Activated naive CD4-positive, alpha-beta T cell treated with Interleukin-2 at 50 U/mL for 16 hours (primary cell): ENCODE results near the gene CCDC134.
A peak's percentile ranks its signal among the peaks of the same experiment; 100 is the strongest.

Experiments used
- DNase-seq: peaks from one replicate; pipeline ENCODE4 v3.0.0-alpha.2; 2020

CCDC134 gene

DNA sequence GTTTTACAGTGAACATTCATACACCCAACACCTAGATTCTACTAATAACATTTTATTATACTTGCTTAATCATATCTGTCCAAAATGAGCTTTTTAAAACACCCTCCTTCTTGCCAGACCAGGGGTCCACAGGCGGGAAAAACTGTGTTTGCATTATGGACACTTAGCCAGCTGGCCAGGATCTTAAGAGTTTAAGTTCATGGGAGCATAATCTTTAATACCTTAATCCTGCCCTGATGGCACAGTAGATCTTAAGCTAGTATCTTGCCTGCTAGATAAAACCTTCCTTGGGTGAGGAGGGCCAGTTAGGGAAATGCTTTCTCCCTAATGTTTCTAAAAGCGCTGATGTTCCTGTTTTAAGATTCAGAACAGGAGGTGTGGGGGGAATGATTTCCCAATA lies 13.1 kb upstream of the CCDC134 start:
- DNase-seq: no peak

DNA sequence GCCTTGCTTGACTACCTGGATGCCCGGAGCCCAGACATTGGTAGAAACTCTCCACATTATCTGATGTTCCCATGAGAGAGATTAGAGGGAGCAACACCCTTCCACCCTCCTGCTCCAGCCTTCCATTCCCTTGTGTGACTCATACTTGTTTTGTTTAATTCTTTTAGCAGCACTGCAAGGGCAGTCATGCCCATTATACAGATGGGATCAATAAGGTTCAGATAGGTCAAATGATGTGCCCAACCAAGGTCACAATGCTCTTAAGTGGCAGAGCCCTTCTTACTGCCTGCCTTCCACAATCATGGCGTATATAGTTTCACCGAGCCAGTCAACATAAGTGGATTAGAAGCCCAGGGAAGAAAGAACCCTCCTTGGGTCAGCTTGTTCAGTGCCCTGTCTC lies 6.6 kb upstream of the CCDC134 start:
- DNase-seq: no peak

DNA sequence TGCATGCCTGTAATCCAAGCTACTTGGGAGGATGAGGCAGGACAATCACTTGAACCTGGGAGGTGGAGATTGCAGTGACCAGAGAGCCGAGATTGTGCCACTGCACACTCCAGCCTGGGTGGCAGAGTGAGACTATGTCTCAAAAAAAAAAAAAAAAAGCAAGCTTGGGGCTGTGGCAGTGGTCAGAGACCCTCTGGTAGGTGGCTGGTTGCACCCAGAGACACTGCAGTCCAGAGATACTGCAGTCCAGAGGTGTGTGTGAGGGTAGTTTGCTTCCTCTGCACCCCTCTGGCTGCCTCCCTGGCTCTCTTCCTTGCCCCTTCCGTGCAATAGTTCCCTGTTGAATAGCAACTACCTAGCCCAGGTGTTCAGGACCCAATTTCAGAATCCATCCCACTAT lies 1.7 kb upstream of the CCDC134 start:
- DNase-seq: no peak

GRCh38 chr22:41799486-41800347 lies 762 bp upstream of the CCDC134 start:
- peak; percentile 9 for DNase-seq

DNA sequence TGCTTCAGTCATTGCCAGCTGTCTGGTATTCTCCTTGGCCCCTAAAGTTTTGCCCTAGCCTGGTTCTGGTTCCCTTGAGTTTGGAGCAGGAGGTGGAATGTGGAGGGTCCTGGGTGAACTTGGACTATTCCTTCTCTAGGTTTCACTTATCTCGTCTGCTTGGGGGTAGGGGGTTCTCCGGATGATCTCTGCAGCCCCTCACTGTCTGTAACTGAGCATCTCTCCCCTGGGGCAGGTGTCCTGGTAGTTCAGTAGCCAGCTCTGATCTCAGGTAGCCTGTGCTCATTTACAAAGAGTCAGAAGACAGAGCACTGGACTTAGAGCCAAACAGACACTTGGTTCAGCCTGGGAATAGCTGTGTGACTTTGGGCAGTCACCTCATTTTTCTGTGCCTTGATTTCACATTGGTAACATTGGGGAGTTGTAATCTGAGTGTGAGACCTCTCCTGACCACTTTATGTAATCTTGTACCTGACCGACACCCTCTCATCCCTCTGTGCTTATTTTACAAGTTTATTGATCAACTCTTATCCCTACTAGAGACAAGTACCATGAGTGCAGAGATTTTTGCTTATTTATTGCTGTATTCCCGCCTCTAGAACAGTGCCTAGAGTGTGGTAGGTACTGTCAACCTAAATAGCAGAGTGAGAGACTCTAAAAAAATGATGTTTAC lies 804 bp downstream of the CCDC134 start:
- no peak for DNase-seq

GRCh38 chr22:41801886-41802285 lies 1.4 kb downstream of the CCDC134 start:
- DNase-seq: no peak

- no peak for DNase-seq
Observed at GRCh38 chr22:41805639-41806038, 5.2 kb downstream of the CCDC134 start.

- DNase-seq: no peak
Observed at GRCh38 chr22:41808400-41808799, 7.9 kb downstream of the CCDC134 start.

- no peak for DNase-seq
Observed at GRCh38 chr22:41810022-41810421, 9.5 kb downstream of the CCDC134 start.

DNA sequence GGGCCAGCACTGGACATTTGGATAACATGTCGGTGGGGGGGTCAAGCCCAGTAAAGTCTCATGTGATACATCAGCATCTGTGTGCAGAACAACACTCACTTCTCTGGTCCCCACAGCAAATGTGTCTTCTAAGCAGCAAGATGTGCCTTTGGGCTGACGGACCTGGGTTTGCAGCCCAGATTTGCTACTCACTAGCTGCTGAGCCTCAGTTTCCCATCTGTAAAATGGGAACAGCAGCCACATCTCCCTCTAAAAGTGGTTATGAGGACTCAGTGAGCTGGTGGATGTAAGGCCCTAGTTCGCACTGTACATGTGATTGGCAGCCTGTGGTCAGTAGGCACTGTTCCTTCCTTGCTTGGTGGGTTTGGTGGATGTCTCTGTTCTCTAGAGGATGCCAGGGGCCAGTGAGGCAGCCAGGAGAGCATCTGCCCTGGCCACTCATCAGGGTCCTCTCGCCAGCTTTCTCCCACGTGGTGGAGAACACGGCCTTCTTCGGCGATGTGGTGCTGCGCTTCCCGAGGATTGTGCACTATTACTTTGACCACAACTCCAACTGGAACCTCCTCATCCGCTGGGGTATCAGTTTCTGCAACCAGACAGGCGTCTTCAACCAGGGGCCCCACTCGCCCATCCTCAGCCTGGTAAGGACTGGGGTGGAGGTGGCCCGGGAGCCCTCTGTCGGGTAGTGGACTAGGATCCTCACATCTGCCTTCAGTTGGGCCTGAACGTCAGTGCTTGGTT lies 12.5 kb downstream of the CCDC134 start:
- DNase-seq: no peak

- no peak for DNase-seq
Observed at GRCh38 chr22:41813726-41814410, 13.4 kb downstream of the CCDC134 start.

DNA sequence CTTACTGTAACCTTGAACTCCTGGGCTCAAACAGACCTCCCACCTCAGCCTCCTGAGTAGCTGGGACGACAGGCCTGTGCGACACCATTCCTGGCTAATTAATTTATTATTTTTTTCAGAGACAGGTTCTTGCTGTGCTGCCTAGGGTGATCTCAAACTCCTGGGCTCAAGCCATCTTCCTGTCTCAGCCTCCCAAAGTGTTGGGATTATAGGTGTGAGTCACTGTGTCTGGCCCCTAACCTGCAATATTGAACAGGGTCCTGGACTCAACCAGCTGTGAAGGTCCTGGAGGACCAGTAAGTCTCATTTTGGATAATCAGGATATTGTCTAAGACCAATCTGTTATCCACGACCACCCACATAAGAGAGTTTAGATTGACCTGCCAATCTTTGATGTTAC lies 15.2 kb downstream of the CCDC134 start:
- no peak for DNase-seq

GRCh38 chr22:41816241-41816640 lies 15.8 kb downstream of the CCDC134 start:
- no peak for DNase-seq

DNA sequence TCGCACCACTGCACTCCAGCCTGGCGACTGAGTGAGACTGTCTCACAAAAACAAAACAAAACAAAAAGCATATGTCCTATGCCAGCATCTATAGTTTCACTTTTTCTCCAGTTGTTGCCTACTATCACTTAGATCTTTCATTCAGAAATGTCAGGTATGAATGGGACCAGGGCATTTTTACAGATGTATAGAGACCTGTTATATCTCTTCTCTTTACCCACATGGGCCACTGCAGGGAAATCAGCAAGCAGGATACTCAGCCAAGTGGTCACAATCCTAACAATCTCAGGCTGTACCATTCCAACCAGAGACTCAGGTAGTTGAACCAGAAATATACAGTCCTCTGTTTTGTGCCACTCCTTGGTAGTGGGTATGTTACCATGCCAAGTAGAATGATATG lies 16.4 kb downstream of the CCDC134 start:
- DNase-seq: no peak

GRCh38 chr22:41818011-41818410 lies 17.5 kb downstream of the CCDC134 start:
- no peak for DNase-seq

GRCh38 chr22:41818596-41818995 lies 18.1 kb downstream of the CCDC134 start:
- no peak for DNase-seq

DNA sequence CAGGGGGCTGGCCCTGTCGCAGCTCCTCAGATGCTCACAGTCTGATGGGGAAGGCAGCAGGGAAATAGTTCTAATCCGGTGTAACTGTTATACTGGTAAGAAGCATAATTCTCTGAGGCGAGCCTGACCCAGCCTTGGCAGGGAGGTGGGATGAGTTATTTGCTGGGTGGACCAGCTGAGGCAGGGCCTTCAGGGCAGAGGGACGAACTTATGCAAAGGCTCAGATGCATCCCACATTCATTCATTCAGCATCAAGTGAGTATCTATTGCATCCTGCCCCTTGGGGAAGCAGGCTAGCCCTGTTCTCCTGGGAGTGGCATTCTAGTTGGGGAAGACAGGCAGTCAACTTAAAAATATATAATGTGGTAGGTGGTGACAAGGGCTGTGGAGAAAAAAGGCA lies 18.8 kb downstream of the CCDC134 start:
- no peak for DNase-seq

DNA sequence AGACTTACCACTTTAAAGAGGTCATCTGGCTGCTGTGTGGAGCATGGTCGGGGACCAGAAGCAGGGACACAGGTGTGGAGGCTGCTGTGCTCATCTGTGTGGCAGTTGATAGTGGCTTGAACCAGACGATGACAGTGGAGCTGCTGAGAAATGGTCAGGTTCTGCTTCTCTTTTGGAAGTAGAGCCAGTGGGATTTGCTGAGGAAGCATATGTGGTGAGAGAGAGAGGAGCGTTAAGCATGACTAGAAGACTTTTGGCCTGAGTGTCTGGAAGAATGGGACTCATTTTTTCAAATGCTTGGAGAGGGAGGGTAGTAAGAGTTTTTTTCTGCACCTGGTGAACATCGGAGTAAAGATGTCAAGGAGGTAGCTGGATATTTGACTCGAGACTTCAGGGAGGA lies 20.0 kb downstream of the CCDC134 start:
- DNase-seq: no peak

- no peak for DNase-seq
Observed at GRCh38 chr22:41821471-41822316, 21.2 kb downstream of the CCDC134 start.

- peak; percentile 39 for DNase-seq
Observed at GRCh38 chr22:41822317-41823057, 22.0 kb downstream of the CCDC134 start.

DNA sequence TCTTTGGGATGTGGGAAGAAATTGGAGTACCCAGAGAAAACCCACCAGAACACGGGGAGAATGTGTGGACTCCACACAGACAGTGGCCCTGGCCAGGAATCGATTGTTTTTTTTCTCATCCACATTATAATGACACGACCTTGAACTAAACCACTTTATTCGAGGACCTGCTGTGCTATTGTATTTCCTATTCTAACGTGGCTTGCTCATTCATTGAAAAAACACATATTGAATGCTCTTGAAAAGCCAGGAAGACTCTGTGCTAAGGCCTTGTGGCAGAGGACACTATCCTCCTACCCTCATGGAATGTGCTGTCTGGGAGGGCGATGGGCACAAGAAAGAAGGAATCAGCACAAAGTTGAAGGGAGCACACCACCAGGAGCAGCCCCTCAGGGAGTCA lies 23.3 kb downstream of the CCDC134 start:
- DNase-seq: no peak
